ENCODE data around the gene RCN1. TPM values are rescaled to one million over a fixed set of nuclear protein-coding genes. Genes with fewer than 3 reads are reported as not detected.
A peak's percentile ranks its signal among the peaks of the same experiment; 100 is the strongest.

The RCN1 gene
- total RNA-seq: 24.6 TPM
- long read RNA-seq, transcript RCN1-201 (6 exons, 2,572 nt): major isoform, 55 of 57 reads
- long read RNA-seq, partial matches to known transcripts: 0 of 57 reads
- long read RNA-seq, other reads (novel, unspliced or antisense): 2 of 57 reads

DNA sequence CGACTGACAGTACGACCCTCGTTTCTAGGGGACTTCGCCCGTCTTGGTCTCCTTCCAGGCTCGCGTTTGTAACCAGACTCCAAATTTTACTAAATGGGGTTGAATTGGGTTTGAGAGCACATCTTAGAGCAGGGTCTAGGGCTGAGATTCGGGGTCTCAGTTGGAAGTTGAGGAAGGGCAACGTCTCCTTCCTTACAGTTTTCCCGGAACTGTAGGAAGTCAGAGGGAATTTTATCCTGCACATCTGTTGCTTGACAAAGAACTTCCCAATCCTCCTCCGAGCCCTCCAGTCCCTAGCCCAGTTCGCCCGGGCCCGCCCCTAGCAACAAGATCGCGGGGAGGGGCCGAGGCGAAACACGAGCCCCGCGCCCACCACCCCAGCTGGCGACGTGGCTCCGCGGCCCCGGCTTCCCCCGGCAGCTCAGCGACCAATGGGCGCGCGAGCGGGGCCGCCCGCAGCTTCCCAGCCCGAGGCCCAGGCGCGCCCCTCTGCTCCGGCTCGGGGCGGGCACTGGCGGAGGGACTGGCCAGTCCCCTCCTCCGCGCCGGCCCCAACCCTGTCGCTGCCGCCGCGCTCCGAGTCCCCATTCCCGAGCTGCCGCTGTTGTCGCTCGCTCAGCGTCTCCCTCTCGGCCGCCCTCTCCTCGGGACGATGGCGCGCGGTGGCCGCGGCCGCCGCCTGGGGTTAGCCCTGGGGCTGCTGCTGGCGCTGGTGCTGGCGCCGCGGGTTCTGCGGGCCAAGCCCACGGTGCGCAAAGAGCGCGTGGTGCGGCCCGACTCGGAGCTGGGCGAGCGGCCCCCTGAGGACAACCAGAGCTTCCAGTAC lies at the start of gene RCN1:
Gene RCN1 (plus strand): TSS at position 530 of the 826 bp plus-strand sequence. CDS start 123 bp downstream, at position 653.
- H3K9me3 ChIP-seq (replicated peaks): no peaks in the 10 kb centered on the region
- H3K27me3 ChIP-seq (ENCODE audit: low read depth): no peaks in the 10 kb centered on the region
- peaks cover 71% of the 10 kb centered on the region for H3K4me1 ChIP-seq
- intact Hi-C loops (cut with micrococcal nuclease): no loop called here
- H3K4me3 ChIP-seq: peak within 1 kb of the TSS; percentile 82
- peak; percentile 77 for DNase-seq
- peak within 1 kb of the TSS; percentile 89 for H3K27ac ChIP-seq (replicated peaks)
- H3K36me3 ChIP-seq: no peaks in the 10 kb centered on the region
- TF ChIP-seq CTCF (IDR thresholded peaks at IDR 0.05; ENCODE audit: borderline replicate concordance): no peak

- Histone ChIP-seq H3K9me3 (replicated peaks) (no peaks in the 10 kb centered on the region), H3K27ac (replicated peaks) (no peak overlapping the region), H3K4me3 (no peak overlapping the region), H3K4me1 (no peaks in the 10 kb centered on the region), H3K36me3 (no peaks in the 10 kb centered on the region), H3K27me3 (ENCODE audit: low read depth) (peaks cover 73% of the 10 kb centered on the region)
- intact Hi-C loops (cut with micrococcal nuclease): no loop called here
- DNase-seq: no peak
- no peak for TF ChIP-seq CTCF (IDR thresholded peaks at IDR 0.05; ENCODE audit: borderline replicate concordance)
Observed at GRCh38 chr11:32043737-32044136, 47.1 kb upstream of the RCN1 start.

GRCh38 chr11:32044158-32044863 lies 46.6 kb upstream of the RCN1 start:
- Histone ChIP-seq H3K27me3 (ENCODE audit: low read depth) (peaks cover 72% of the 10 kb centered on the region), H3K9me3 (replicated peaks) (no peaks in the 10 kb centered on the region), H3K27ac (replicated peaks) (no peak overlapping the region), H3K36me3 (no peaks in the 10 kb centered on the region), H3K4me3 (no peak overlapping the region), H3K4me1 (no peaks in the 10 kb centered on the region)
- DNase-seq: no peak
- no peak for TF ChIP-seq CTCF (IDR thresholded peaks at IDR 0.05; ENCODE audit: borderline replicate concordance)
- intact Hi-C loops (cut with micrococcal nuclease): no loop called here

- Histone ChIP-seq H3K9me3 (replicated peaks) (no peaks in the 10 kb centered on the region), H3K36me3 (no peaks in the 10 kb centered on the region), H3K4me3 (no peak overlapping the region), H3K27ac (replicated peaks) (no peak overlapping the region), H3K27me3 (ENCODE audit: low read depth) (peaks cover 67% of the 10 kb centered on the region), H3K4me1 (no peaks in the 10 kb centered on the region)
- intact Hi-C loops (cut with micrococcal nuclease): no loop called here
- no peak for DNase-seq
- TF ChIP-seq CTCF (IDR thresholded peaks at IDR 0.05; ENCODE audit: borderline replicate concordance): no peak
Observed at GRCh38 chr11:32045456-32045855, 45.4 kb upstream of the RCN1 start.

- Histone ChIP-seq H3K36me3 (no peaks in the 10 kb centered on the region), H3K9me3 (replicated peaks) (no peaks in the 10 kb centered on the region), H3K27ac (replicated peaks) (no peak overlapping the region), H3K4me3 (no peak overlapping the region), H3K4me1 (no peaks in the 10 kb centered on the region), H3K27me3 (ENCODE audit: low read depth) (peaks cover 63% of the 10 kb centered on the region)
- no peak for TF ChIP-seq CTCF (IDR thresholded peaks at IDR 0.05; ENCODE audit: borderline replicate concordance)
- DNase-seq: no peak
- intact Hi-C loops (cut with micrococcal nuclease): loop anchor here (2.0 kb wide), 1 partner anchor 127 kb away; no protein-coding TSS in a partner anchor
Observed at GRCh38 chr11:32050264-32050663, 40.6 kb upstream of the RCN1 start.

All from left ventricle myocardium inferior (tissue), 1 donor.